ENCODE data around the gene USP50.

GRCh38 chr15:50463423-50464358, 82.8 kb downstream of the USP50 start:
- no peak for TF ChIP-seq CTCF (IDR thresholded peaks at IDR 0.05 in 8 of 11, conservative IDR thresholded peaks at IDR 0.05 in 3 of 11)
- no peak for TF ChIP-seq POLR2AphosphoS5 (IDR thresholded peaks at IDR 0.05)
